ENCODE results near the gene PNLIPRP2.

PNLIPRP2 gene

GRCh38 chr10:116671274-116671926 is 50.6 kb downstream of the PNLIPRP2 start:
- TF ChIP-seq EZH2 (IDR thresholded peaks at IDR 0.05) (no peak), POLR2AphosphoS5 (IDR thresholded peaks at IDR 0.05; ENCODE audit: borderline replicate concordance, low read depth, low read length) (no peak), FOXP2 (optimal IDR thresholded peaks at IDR 0.05; ENCODE audit: control extremely low read depth, extremely low read length, insufficient read depth) (no peak)
- H3K27ac ChIP-seq: no peak overlapping the region
- H3K4me3 ChIP-seq: no peak overlapping the region
- no peak overlapping the region for H3K9ac ChIP-seq (ENCODE audit: insufficient read length)
- no peaks in the 10 kb centered on the region for H3K9me3 ChIP-seq (ENCODE audit: low read depth, low read length)
- no peak for DNase-seq (ENCODE audit: low read depth, low spot score)
- H3K36me3 ChIP-seq (ENCODE audit: insufficient read depth, low read length): no peaks in the 10 kb centered on the region

- no peak for DNase-seq (ENCODE audit: low read depth, low spot score)
- no peak overlapping the region for H3K9ac ChIP-seq (ENCODE audit: insufficient read length)
- no peaks in the 10 kb centered on the region for H3K36me3 ChIP-seq (ENCODE audit: insufficient read depth, low read length)
- H3K27ac ChIP-seq: no peak overlapping the region
- TF ChIP-seq FOXP2 (optimal IDR thresholded peaks at IDR 0.05; ENCODE audit: control extremely low read depth, extremely low read length, insufficient read depth) (no peak), EZH2 (IDR thresholded peaks at IDR 0.05) (no peak), POLR2AphosphoS5 (IDR thresholded peaks at IDR 0.05; ENCODE audit: borderline replicate concordance, low read depth, low read length) (no peak)
- no peak overlapping the region for H3K4me3 ChIP-seq
- no peaks in the 10 kb centered on the region for H3K9me3 ChIP-seq (ENCODE audit: low read depth, low read length)
Observed at GRCh38 chr10:116672891-116673290, 52.1 kb downstream of the PNLIPRP2 start.

GRCh38 chr10:116673866-116674265 is 53.1 kb downstream of the PNLIPRP2 start:
- TF ChIP-seq POLR2AphosphoS5 (IDR thresholded peaks at IDR 0.05; ENCODE audit: borderline replicate concordance, low read depth, low read length) (no peak), EZH2 (IDR thresholded peaks at IDR 0.05) (no peak), FOXP2 (optimal IDR thresholded peaks at IDR 0.05; ENCODE audit: control extremely low read depth, extremely low read length, insufficient read depth) (no peak)
- DNase-seq (ENCODE audit: low read depth, low spot score): no peak
- no peak overlapping the region for H3K4me3 ChIP-seq

GRCh38 chr10:116674901-116675423 is 54.2 kb downstream of the PNLIPRP2 start:
- no peaks in the 10 kb centered on the region for H3K36me3 ChIP-seq (ENCODE audit: insufficient read depth, low read length)

More at GRCh38 chr10:116673866-116674265, 53.1 kb downstream of the PNLIPRP2 start:
- no peak overlapping the region for H3K9ac ChIP-seq (ENCODE audit: insufficient read length)
- H3K27ac ChIP-seq: no peak overlapping the region
- no peaks in the 10 kb centered on the region for H3K9me3 ChIP-seq (ENCODE audit: low read depth, low read length)
- no peaks in the 10 kb centered on the region for H3K36me3 ChIP-seq (ENCODE audit: insufficient read depth, low read length)

GRCh38 chr10:116676118-116676517 is 55.4 kb downstream of the PNLIPRP2 start:
- no peak overlapping the region for H3K27ac ChIP-seq
- H3K9me3 ChIP-seq (ENCODE audit: low read depth, low read length): no peaks in the 10 kb centered on the region
- no peaks in the 10 kb centered on the region for H3K36me3 ChIP-seq (ENCODE audit: insufficient read depth, low read length)
- no peak overlapping the region for H3K4me3 ChIP-seq
- DNase-seq (ENCODE audit: low read depth, low spot score): no peak
- TF ChIP-seq FOXP2 (optimal IDR thresholded peaks at IDR 0.05; ENCODE audit: control extremely low read depth, extremely low read length, insufficient read depth): no peak
- TF ChIP-seq EZH2 (IDR thresholded peaks at IDR 0.05): no peak
- TF ChIP-seq POLR2AphosphoS5 (IDR thresholded peaks at IDR 0.05; ENCODE audit: borderline replicate concordance, low read depth, low read length): no peak
- no peak overlapping the region for H3K9ac ChIP-seq (ENCODE audit: insufficient read length)

More at GRCh38 chr10:116674901-116675423, 54.2 kb downstream of the PNLIPRP2 start:
- H3K27ac ChIP-seq: no peak overlapping the region
- H3K9me3 ChIP-seq (ENCODE audit: low read depth, low read length): no peaks in the 10 kb centered on the region
- H3K9ac ChIP-seq (ENCODE audit: insufficient read length): no peak overlapping the region
- no peak for TF ChIP-seq EZH2 (IDR thresholded peaks at IDR 0.05)
- no peak for TF ChIP-seq FOXP2 (optimal IDR thresholded peaks at IDR 0.05; ENCODE audit: control extremely low read depth, extremely low read length, insufficient read depth)
- no peak for TF ChIP-seq POLR2AphosphoS5 (IDR thresholded peaks at IDR 0.05; ENCODE audit: borderline replicate concordance, low read depth, low read length)
- DNase-seq (ENCODE audit: low read depth, low spot score): no peak
- no peak overlapping the region for H3K4me3 ChIP-seq

- no peak for DNase-seq (ENCODE audit: low read depth, low spot score)
- Histone ChIP-seq H3K36me3 (ENCODE audit: insufficient read depth, low read length) (no peaks in the 10 kb centered on the region), H3K9me3 (ENCODE audit: low read depth, low read length) (no peaks in the 10 kb centered on the region), H3K27ac (no peak overlapping the region), H3K9ac (ENCODE audit: insufficient read length) (no peak overlapping the region), H3K4me3 (no peak overlapping the region)
- TF ChIP-seq EZH2 (IDR thresholded peaks at IDR 0.05) (no peak), POLR2AphosphoS5 (IDR thresholded peaks at IDR 0.05; ENCODE audit: borderline replicate concordance, low read depth, low read length) (no peak), FOXP2 (optimal IDR thresholded peaks at IDR 0.05; ENCODE audit: control extremely low read depth, extremely low read length, insufficient read depth) (no peak)
Observed at GRCh38 chr10:116676633-116677032, 55.9 kb downstream of the PNLIPRP2 start.

GRCh38 chr10:116679351-116679750 is 58.6 kb downstream of the PNLIPRP2 start:
- Histone ChIP-seq H3K36me3 (ENCODE audit: insufficient read depth, low read length) (no peaks in the 10 kb centered on the region), H3K4me3 (no peak overlapping the region), H3K9me3 (ENCODE audit: low read depth, low read length) (no peaks in the 10 kb centered on the region), H3K27ac (no peak overlapping the region), H3K9ac (ENCODE audit: insufficient read length) (no peak overlapping the region)
- no peak for DNase-seq (ENCODE audit: low read depth, low spot score)
- TF ChIP-seq EZH2 (IDR thresholded peaks at IDR 0.05) (no peak), POLR2AphosphoS5 (IDR thresholded peaks at IDR 0.05; ENCODE audit: borderline replicate concordance, low read depth, low read length) (no peak), FOXP2 (optimal IDR thresholded peaks at IDR 0.05; ENCODE audit: control extremely low read depth, extremely low read length, insufficient read depth) (no peak)

- Histone ChIP-seq H3K36me3 (ENCODE audit: insufficient read depth, low read length) (no peaks in the 10 kb centered on the region), H3K9me3 (ENCODE audit: low read depth, low read length) (no peaks in the 10 kb centered on the region), H3K4me3 (no peak overlapping the region), H3K27ac (no peak overlapping the region), H3K9ac (ENCODE audit: insufficient read length) (no peak overlapping the region)
- DNase-seq (ENCODE audit: low read depth, low spot score): no peak
- TF ChIP-seq FOXP2 (optimal IDR thresholded peaks at IDR 0.05; ENCODE audit: control extremely low read depth, extremely low read length, insufficient read depth): no peak
- TF ChIP-seq EZH2 (IDR thresholded peaks at IDR 0.05): no peak
- no peak for TF ChIP-seq POLR2AphosphoS5 (IDR thresholded peaks at IDR 0.05; ENCODE audit: borderline replicate concordance, low read depth, low read length)
Observed at GRCh38 chr10:116683166-116683565, 62.4 kb downstream of the PNLIPRP2 start.

Data from SK-N-MC (cell line).